Upper lobe of right lung (tissue), 1 donor: Measurements from ENCODE around the gene SMYD1. TPM values are rescaled to one million over a fixed set of nuclear protein-coding genes. Genes with fewer than 3 reads are reported as not detected.

Source experiments
- ATAC-seq: fragments of 200-7000 bp; cut with Tn5 transposase; one replicate; pipeline ENCODE4 v1.9.1; 2020; ENCODE audit warnings: mild to moderate bottlenecking, moderate library complexity
- DNase-seq: peaks from one replicate; pipeline ENCODE4 v3.0.0-alpha.2; 2020
- H3K27ac ChIP-seq: fragments of 200-600 bp; one replicate; pipeline ENCODE4 v1.8.0; 2022
- H3K27me3 ChIP-seq: fragments of 200-600 bp; one replicate; pipeline ENCODE4 v1.8.0; 2022; ENCODE audit warnings: mild to moderate bottlenecking
- H3K36me3 ChIP-seq: fragments of 200-600 bp; one replicate; pipeline ENCODE4 v1.8.0; 2022
- H3K4me1 ChIP-seq: fragments of 200-600 bp; one replicate; pipeline ENCODE4 v1.8.0; 2022
- H3K4me3 ChIP-seq: fragments of 200-600 bp; one replicate; pipeline ENCODE4 v1.8.0; 2022; ENCODE audit warnings: mild to moderate bottlenecking
- H3K9me3 ChIP-seq: fragments of 200-600 bp; one replicate; pipeline ENCODE4 v1.8.0; 2022
- intact Hi-C: fragments of 100-400 bp; cut with DNase I; formaldehyde crosslinking; loops from one replicate; pipeline ENCODE4 v1.11.0; 2022
- total RNA-seq: library from RNA; stranded (reverse); fragmentation: NEBNext Ultra II Directional; extraction: Animal tissue kit (Norgen Biotek cat#: 25700); gene quantifications from one replicate; pipeline ENCODE4 v1.2.1, GENCODE V29; 2021
- TF ChIP-seq, protein P1 (sequence below): fragments of 200-600 bp; IDR thresholded peaks from one replicate; pipeline ENCODE4 v1.8.0; 2022; ENCODE audit warnings: antibody characterized with exemption
- donor health status: DM: no; HTN: yes; CAD: no; lungs with severe emphysema.

Gene SMYD1
- total RNA-seq, 1 donor from 2014 or later = not detected

DNA sequence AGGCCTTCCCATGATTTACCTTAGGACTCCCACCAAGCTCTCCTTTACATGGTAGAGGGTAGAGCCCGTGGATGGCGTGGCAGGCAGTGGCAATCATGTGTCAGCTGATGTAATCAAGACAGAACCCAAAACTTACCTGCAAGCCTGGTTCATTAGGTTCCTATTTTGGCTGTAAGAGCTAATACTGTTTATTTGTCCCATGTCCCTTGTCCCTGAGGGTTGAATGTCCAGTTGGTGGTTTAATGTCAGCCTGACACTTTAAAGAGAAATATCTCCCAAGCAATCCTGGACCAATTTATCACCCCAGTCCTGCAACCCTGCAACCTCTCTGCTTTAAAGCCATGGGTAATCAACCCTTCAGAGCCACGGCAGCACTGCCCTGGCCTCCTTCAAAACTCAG, 66.2 kb downstream of the SMYD1 start:
- Histone ChIP-seq H3K9me3 (no peaks in the 10 kb centered on the region), H3K27me3 (no peaks in the 10 kb centered on the region), H3K4me3 (no peak overlapping the region), H3K4me1 (no peaks in the 10 kb centered on the region), H3K36me3 (no peaks in the 10 kb centered on the region), H3K27ac (no peak overlapping the region)
- intact Hi-C loops = no loop called here
- DNase-seq (no peak), ATAC-seq (no peak)
- TF ChIP-seq, protein P1, sequence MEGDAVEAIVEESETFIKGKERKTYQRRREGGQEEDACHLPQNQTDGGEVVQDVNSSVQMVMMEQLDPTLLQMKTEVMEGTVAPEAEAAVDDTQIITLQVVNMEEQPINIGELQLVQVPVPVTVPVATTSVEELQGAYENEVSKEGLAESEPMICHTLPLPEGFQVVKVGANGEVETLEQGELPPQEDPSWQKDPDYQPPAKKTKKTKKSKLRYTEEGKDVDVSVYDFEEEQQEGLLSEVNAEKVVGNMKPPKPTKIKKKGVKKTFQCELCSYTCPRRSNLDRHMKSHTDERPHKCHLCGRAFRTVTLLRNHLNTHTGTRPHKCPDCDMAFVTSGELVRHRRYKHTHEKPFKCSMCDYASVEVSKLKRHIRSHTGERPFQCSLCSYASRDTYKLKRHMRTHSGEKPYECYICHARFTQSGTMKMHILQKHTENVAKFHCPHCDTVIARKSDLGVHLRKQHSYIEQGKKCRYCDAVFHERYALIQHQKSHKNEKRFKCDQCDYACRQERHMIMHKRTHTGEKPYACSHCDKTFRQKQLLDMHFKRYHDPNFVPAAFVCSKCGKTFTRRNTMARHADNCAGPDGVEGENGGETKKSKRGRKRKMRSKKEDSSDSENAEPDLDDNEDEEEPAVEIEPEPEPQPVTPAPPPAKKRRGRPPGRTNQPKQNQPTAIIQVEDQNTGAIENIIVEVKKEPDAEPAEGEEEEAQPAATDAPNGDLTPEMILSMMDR = no peak

DNA sequence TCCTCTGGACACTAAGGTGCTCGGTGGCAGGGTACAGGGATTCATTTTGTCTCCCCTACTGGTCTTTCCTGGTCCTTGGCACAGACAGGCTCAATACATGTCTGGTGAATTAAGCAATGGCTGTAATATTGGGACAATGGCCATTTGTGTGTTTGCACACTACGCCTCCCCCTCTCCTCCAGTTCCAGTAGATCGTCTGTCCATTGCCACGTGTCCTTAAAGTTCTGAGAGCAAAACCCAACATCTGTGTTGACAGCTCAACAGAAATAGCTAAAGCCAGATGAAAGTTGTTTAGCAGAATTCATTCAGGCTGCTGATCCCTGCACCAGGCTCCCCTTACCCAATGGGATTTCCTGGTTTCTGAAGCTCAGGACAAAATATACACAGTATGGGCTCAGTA, 69.2 kb downstream of the SMYD1 start:
- Histone ChIP-seq H3K9me3 (no peaks in the 10 kb centered on the region), H3K36me3 (no peaks in the 10 kb centered on the region), H3K4me3 (no peak overlapping the region), H3K27me3 (no peaks in the 10 kb centered on the region), H3K27ac (no peak overlapping the region), H3K4me1 (no peaks in the 10 kb centered on the region)
- TF ChIP-seq, protein P1 = no peak
- ATAC-seq (no peak), DNase-seq (no peak)
- intact Hi-C loops = no loop called here

DNA sequence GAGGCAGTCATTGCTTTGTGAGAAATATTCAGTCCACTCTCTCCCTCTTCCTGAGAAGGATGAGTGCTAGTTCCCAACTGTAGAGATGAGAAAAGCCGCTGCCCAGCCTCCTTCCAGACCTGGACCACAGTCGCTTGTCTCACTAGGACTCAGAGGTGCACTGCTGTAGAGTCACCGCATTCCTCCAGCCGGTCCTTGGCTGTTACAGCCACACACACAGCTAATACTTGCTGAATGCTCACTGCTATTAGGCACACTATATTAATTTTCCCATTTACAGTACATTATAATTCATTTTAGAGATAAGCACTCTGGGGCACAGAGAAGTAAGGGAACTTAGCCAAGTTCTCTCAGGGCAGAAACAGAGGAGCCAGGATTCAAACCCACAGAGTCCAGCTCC, 70.2 kb downstream of the SMYD1 start:
- ATAC-seq (no peak), DNase-seq (no peak)
- Histone ChIP-seq H3K27me3 (no peaks in the 10 kb centered on the region), H3K4me1 (no peaks in the 10 kb centered on the region), H3K36me3 (no peaks in the 10 kb centered on the region), H3K4me3 (no peak overlapping the region), H3K27ac (no peak overlapping the region), H3K9me3 (no peaks in the 10 kb centered on the region)
- intact Hi-C loops = no loop called here
- TF ChIP-seq, protein P1 = no peak

DNA sequence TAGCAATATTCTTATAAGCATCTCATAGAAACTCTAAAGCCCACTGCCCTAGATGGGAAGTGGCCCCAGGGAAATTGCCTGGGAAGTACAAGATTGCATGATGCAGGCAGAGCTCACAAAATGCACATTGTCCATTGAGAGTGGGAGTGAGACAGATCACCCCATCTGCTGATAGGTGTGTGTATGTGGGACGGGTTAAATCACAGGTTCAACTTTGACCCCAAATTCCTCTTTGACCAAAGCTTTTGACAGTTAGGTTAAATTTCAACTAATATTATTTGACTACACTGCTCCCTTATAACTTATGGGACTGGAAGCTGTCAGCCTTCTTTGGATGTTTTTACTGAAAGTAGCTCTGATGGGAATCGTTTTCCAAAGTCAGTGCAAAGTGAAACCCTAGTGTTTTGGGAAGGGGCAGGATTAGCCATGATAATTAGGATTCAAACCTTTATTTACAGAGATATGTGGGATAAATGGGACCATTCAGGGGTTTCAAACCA, 71.6 kb downstream of the SMYD1 start:
- ATAC-seq (no peak), DNase-seq (no peak)
- TF ChIP-seq, protein P1 = no peak
- Histone ChIP-seq H3K27me3 (no peaks in the 10 kb centered on the region), H3K27ac (no peak overlapping the region), H3K9me3 (no peaks in the 10 kb centered on the region), H3K36me3 (no peaks in the 10 kb centered on the region), H3K4me3 (no peak overlapping the region), H3K4me1 (no peaks in the 10 kb centered on the region)
- intact Hi-C loops = no loop called here

DNA sequence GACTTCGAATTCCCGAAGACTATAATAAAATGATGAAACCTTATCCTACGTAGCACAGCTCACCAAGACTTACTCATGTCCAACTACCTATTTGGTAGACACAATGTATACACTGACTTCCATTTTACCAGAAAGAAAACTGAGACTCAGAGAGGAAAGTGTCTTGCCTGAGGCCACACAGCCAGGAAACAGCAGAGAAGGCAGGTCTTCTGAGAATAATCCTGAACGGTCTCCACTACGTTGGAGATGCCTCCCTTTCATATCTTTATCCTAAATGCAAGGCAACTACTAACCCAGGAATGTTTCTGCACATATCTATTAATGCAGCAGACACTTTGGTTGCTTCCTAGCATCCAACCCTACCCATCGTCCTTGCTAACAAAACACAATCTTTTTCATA, 72.2 kb downstream of the SMYD1 start:
- H3K4me1 ChIP-seq = no peaks in the 10 kb centered on the region
- no peak for DNase-seq
- no peak overlapping the region for H3K4me3 ChIP-seq
- H3K27ac ChIP-seq = no peak overlapping the region
- TF ChIP-seq, protein P1 = no peak
- no peak for ATAC-seq
- no peaks in the 10 kb centered on the region for H3K9me3 ChIP-seq
- no peaks in the 10 kb centered on the region for H3K36me3 ChIP-seq
- no peaks in the 10 kb centered on the region for H3K27me3 ChIP-seq
- intact Hi-C loops = no loop called here

DNA sequence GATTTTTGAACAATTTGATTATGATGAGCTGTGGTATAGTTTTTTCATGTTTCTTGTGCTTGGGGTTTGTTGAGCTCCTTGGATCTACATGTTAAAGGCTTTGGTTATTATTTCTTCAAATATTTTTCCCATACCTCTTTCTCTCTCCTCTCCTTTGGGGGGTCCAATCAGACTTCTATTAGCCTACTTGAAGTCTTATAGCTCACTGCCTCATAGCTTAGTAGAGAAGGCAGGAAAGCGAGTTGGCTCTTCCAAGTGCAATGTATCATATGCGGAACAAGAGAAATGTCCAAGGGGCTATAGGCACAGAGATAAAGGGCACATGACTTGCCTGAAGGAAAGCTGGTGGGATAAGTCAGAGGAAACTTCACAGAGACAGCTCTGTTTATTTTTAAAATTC, 74.3 kb downstream of the SMYD1 start:
- TF ChIP-seq, protein P1 = no peak
- H3K27me3 ChIP-seq = no peaks in the 10 kb centered on the region
- no peaks in the 10 kb centered on the region for H3K4me1 ChIP-seq
- intact Hi-C loops = no loop called here
- H3K4me3 ChIP-seq = no peak overlapping the region
- DNase-seq (no peak), ATAC-seq (no peak)
- no peak overlapping the region for H3K27ac ChIP-seq
- H3K9me3 ChIP-seq = no peaks in the 10 kb centered on the region
- H3K36me3 ChIP-seq = no peaks in the 10 kb centered on the region
